Tibial nerve (tissue), 4 donors: ENCODE measurements around the gene PTGIR. TPM values are rescaled to one million over a fixed set of nuclear protein-coding genes. Genes with fewer than 3 reads are reported as not detected.
"Not testable (repeated sequence)": the region's sequence is repeated elsewhere in the genome, so short reads cannot be mapped to it uniquely, and the experiment has no call there.

ENCODE experiments used
- DNase-seq, 2 donors: peaks; one replicate each; pipeline ENCODE4 v3.0.0-alpha.2; 2019; ENCODE audit warnings: low spot score in 2 of 2
- H3K27ac ChIP-seq, 4 donors: fragments of 200-600 bp; sonication (generic) in 3 of 4; one replicate each; pipeline ENCODE4 v1.5.1; 2017 to 2019; ENCODE audit warnings: mild to moderate bottlenecking in 1 of 4
- H3K27me3 ChIP-seq, 2 donors: fragments of 200-600 bp; sonication (generic) in 1 of 2; one replicate each; pipeline versions ENCODE4 v1.5.1 to v1.6.0; 2017 to 2019
- H3K36me3 ChIP-seq, 3 donors: fragments of 200-600 bp; sonication (generic); one replicate each; pipeline ENCODE4 v1.5.1; 2018 to 2019
- H3K4me1 ChIP-seq, 4 donors: fragments of 200-600 bp; sonication (generic) in 3 of 4; one replicate each; pipeline ENCODE4 v1.5.1; 2017 to 2019
- H3K4me3 ChIP-seq, 4 donors: fragments of 200-600 bp; sonication (generic) in 3 of 4; one replicate each; pipeline ENCODE4 v1.5.1; 2017 to 2019; ENCODE audit warnings: mild to moderate bottlenecking in 1 of 4, moderate library complexity in 1 of 4
- H3K9me3 ChIP-seq, 4 donors: fragments of 200-600 bp; sonication (generic) in 3 of 4; one replicate each; pipeline ENCODE4 v1.5.1; 2017 to 2019
- EP300 ChIP-seq, 2 donors: sonication (generic); formaldehyde crosslinking; IDR thresholded peaks; one replicate each; pipeline ENCODE4 v1.6.1; 2017; ENCODE audit warnings: antibody characterized with exemption in 2 of 2, mild to moderate bottlenecking in 1 of 2
- POLR2A ChIP-seq, 2 donors: fragments of 450-650 bp; IDR thresholded peaks; one replicate each; pipeline ENCODE4 v1.6.1; 2017; ENCODE audit warnings: antibody characterized with exemption in 2 of 2, mild to moderate bottlenecking in 2 of 2, moderate library complexity in 2 of 2
- WGBS, 2 donors: methylation state at CpG; one replicate each; pipeline ENCODE4 v1.1.5; 2018; 5-methylcytosine and 5-hydroxymethylcytosine counted together
- total RNA-seq, 4 donors: library from RNA; depleted of rRNA; stranded (reverse); fragments of >200 nt; gene quantifications; one replicate each; pipeline ENCODE4 v1.1.0, GENCODE V29; 2016
- TF ChIP-seq, protein P1 (sequence below), 5 experiments: fragments of 200-600 bp in 3 of 5; fragments of 450-650 bp in 2 of 5; sonication (generic) in 3 of 5; IDR thresholded peaks; one replicate each; pipeline ENCODE4 v1.5.1; 2016 to 2019; ENCODE audit warnings: antibody characterized with exemption in 5 of 5, mild to moderate bottlenecking in 3 of 5, moderate library complexity in 2 of 5

PTGIR gene
- total RNA-seq, 4 donors from 2014 or later, result 3.1 to 43.2 (median 12.7) TPM

GRCh38 chr19:46629546-46630025, 4.7 kb upstream of the PTGIR start:
- Histone ChIP-seq H3K4me1 (peaks cover 0 to 48% (median 24%) of the 10 kb centered on the region in 4 donors), H3K27ac (peak overlapping the region in 1 of 4 donors; percentile 17), H3K27me3 (peaks cover 0 to 2% of the 10 kb centered on the region in 2 donors)

DNA sequence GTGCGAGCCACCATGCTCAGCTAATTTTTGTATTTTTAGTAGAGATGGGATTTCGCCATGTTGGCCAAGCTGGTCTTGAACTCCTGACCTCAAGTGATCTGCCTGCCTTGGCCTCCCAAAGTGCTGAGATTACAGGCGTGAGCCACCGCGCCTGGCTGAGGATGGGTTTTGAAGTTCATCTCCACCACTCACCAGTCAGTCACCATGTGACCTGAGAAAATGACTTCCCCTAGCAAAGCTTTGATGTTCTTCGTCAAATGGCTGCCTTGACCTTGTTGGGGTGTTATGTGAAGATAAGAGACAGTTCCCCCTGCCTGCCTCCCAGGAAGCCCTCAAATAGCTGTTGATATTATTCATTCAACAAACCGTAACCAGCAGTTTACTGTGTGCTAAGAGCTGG, 4.1 kb upstream of the PTGIR start:
- not testable (repeated sequence) for H3K9me3 ChIP-seq, H3K27me3 ChIP-seq, H3K4me3 ChIP-seq, H3K36me3 ChIP-seq, H3K27ac ChIP-seq, DNase-seq
- 93 to 98% methylated on average over 7 of the region's 7 CpGs for WGBS, 2 donors
- peaks cover 0 to 48% (median 26%) of the 10 kb centered on the region in 4 donors for H3K4me1 ChIP-seq

More at GRCh38 chr19:46629546-46630025, 4.7 kb upstream of the PTGIR start:
- TF ChIP-seq POLR2A (IDR thresholded peaks at IDR 0.05) (no peak), EP300 (IDR thresholded peaks at IDR 0.05) (no peak)
- TF ChIP-seq, protein P1, sequence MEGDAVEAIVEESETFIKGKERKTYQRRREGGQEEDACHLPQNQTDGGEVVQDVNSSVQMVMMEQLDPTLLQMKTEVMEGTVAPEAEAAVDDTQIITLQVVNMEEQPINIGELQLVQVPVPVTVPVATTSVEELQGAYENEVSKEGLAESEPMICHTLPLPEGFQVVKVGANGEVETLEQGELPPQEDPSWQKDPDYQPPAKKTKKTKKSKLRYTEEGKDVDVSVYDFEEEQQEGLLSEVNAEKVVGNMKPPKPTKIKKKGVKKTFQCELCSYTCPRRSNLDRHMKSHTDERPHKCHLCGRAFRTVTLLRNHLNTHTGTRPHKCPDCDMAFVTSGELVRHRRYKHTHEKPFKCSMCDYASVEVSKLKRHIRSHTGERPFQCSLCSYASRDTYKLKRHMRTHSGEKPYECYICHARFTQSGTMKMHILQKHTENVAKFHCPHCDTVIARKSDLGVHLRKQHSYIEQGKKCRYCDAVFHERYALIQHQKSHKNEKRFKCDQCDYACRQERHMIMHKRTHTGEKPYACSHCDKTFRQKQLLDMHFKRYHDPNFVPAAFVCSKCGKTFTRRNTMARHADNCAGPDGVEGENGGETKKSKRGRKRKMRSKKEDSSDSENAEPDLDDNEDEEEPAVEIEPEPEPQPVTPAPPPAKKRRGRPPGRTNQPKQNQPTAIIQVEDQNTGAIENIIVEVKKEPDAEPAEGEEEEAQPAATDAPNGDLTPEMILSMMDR (IDR thresholded peaks at IDR 0.05), result no peak
- no peaks in the 10 kb centered on the region for H3K9me3 ChIP-seq
- no peak for DNase-seq
- H3K36me3 ChIP-seq, result no peaks in the 10 kb centered on the region
- WGBS, 2 donors, result 73 to 78% methylated on average over 15 of the region's 15 CpGs
- no peak overlapping the region for H3K4me3 ChIP-seq

DNA sequence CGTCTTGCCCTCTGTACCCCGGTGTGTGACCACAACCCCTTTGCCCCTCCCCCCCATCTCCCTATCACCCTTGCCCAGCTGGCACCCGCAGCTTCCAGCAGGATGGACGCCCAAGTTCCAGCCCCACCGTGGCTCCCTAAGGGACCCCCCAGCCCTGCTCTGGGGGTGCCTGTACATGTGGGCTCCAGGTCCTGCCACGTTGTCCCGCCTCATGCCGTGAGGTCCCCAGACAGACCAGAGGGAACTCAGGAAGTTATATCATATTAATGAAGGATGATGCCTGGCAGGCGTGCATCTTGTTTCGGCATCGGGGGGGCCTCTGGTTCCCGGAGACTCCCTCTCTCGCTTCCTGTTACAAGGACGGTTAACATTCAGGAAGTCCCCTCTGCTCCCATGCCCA, 1.6 kb upstream of the PTGIR start:
- Histone ChIP-seq H3K36me3 (no peaks in the 10 kb centered on the region), H3K27me3 (no peaks in the 10 kb centered on the region), H3K27ac (peak overlapping the region in 2 of 4 donors; percentile 86 to 92), H3K9me3 (no peaks in the 10 kb centered on the region), H3K4me1 (peaks cover 0 to 48% (median 29%) of the 10 kb centered on the region in 4 donors), H3K4me3 (no peak overlapping the region)
- no peak for TF ChIP-seq POLR2A (IDR thresholded peaks at IDR 0.05)
- TF ChIP-seq, protein P1 (IDR thresholded peaks at IDR 0.05), result no peak
- TF ChIP-seq EP300 (IDR thresholded peaks at IDR 0.05), result no peak
- DNase-seq, result no peak
- WGBS, 2 donors, result 66% methylated on average over 7 to 13 of the region's 14 CpGs

DNA sequence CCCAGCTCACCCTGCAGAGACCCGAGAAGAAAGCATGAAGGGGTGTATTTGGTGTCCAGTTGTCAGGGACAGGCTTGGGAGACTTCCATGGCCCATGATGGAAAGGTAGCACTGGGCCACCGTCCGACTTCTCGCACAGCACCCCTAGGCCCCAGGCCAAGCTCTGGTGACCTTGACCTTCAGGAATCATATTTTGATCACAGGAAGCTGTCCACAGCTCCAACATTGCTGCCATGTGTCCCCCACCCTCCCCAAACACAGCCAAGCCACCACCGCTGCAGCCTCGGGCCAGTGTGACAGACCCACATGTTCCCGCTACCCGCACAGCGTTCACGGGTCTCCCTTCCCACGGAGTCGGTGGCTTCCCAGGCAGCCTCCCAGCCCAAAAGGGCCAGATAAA, 842 bp upstream of the PTGIR start:
- 80 to 81% methylated on average over 12 of the region's 12 CpGs for WGBS, 2 donors
- Histone ChIP-seq H3K4me1 (peaks cover 0 to 48% (median 36%) of the 10 kb centered on the region in 4 donors), H3K36me3 (no peaks in the 10 kb centered on the region), H3K27me3 (no peaks in the 10 kb centered on the region), H3K27ac (peak overlapping the region; percentile 41 to 92 (median 74)), H3K9me3 (no peaks in the 10 kb centered on the region), H3K4me3 (no peak overlapping the region)
- TF ChIP-seq POLR2A (IDR thresholded peaks at IDR 0.05), result no peak
- TF ChIP-seq, protein P1 (IDR thresholded peaks at IDR 0.05), result no peak
- TF ChIP-seq EP300 (IDR thresholded peaks at IDR 0.05), result no peak
- no peak for DNase-seq

GRCh38 chr19:46623915-46624502, 880 bp downstream of the PTGIR start:
- no peak for DNase-seq
- no peak for TF ChIP-seq EP300 (IDR thresholded peaks at IDR 0.05)
- TF ChIP-seq, protein P1 (IDR thresholded peaks at IDR 0.05), result no peak
- TF ChIP-seq POLR2A (IDR thresholded peaks at IDR 0.05), result no peak
- 92% methylated on average over 31 to 35 of the region's 35 CpGs for WGBS, 2 donors
- Histone ChIP-seq H3K4me3 (peak overlapping the region in 1 of 4 donors; percentile 29), H3K9me3 (no peaks in the 10 kb centered on the region), H3K27ac (peak overlapping the region in 3 of 4 donors; percentile 62 to 92 (median 86)), H3K4me1 (peaks cover 0 to 63% (median 52%) of the 10 kb centered on the region in 4 donors), H3K27me3 (no peaks in the 10 kb centered on the region), H3K36me3 (no peaks in the 10 kb centered on the region)
